Hepatocyte (in vitro differentiated cells): ENCODE measurements around the gene LIPT1.

Experiments used
- CTCF ChIP-seq: fragments of 200-600 bp; sonication (generic); IDR thresholded peaks from 2 replicates; pipeline ENCODE4 v1.5.1; 2016; ENCODE audit warnings: antibody characterized with exemption, mild to moderate bottlenecking; ENCODE audit not compliant: poor library complexity
- EZH2 ChIP-seq: fragments of 200-600 bp; sonication (generic); IDR thresholded peaks from 2 replicates; pipeline ENCODE4 v1.6.1; 2016; ENCODE audit warnings: antibody characterized with exemption, mild to moderate bottlenecking, borderline replicate concordance

- TF ChIP-seq EZH2 (no peak), CTCF (no peak)
Observed at GRCh38 chr2:99127981-99128380, 26.8 kb upstream of the LIPT1 start.
